ENCODE results near the gene OR4K14.
"Not testable (repeated sequence)": the region's sequence is repeated elsewhere in the genome, so short reads cannot be mapped to it uniquely, and the experiment has no call there.

Gene OR4K14

DNA sequence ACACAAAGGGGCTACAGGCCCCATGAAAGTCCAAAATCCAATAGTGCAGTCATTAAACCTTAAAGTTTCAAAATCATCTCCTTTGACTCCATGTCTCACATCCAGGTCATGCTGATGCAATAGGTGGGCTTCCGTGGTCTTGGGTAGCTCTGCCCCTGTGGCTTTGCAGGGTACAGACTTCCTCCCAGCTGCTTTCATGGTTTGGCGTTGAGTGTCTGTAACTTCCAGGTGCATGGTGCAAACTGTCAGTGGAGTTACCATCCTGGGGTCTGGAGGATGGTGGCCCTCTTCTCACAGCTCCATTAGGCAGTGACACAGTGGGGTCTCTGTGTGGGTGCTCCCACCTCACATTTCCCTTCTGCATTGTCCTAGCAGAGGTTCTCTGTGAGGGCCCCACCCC, 25.7 kb downstream of the OR4K14 start:
- no peaks in the 10 kb centered on the region for H3F3A ChIP-seq (ENCODE audit: insufficient read depth)
- no peak overlapping the region for H2AFZ ChIP-seq (ENCODE audit: low read depth, low read length, severe bottlenecking)
- H3K36me3 ChIP-seq (ENCODE audit: low read length) = no peaks in the 10 kb centered on the region
- H3K9me3 ChIP-seq (ENCODE audit: insufficient read depth, low read length) = no peaks in the 10 kb centered on the region
- no peak overlapping the region for H3K27ac ChIP-seq (ENCODE audit: low read depth, low read length)
- no peaks in the 10 kb centered on the region for H3K79me2 ChIP-seq (ENCODE audit: insufficient read depth, low read length)
- H3K4me2 ChIP-seq (ENCODE audit: low read depth, low read length, poor library complexity, severe bottlenecking) = no peak overlapping the region
- no peaks in the 10 kb centered on the region for H4K20me1 ChIP-seq (ENCODE audit: low read depth, low read length)
- no peak overlapping the region for H3K9ac ChIP-seq (ENCODE audit: low read length)
- TF ChIP-seq, protein P1, sequence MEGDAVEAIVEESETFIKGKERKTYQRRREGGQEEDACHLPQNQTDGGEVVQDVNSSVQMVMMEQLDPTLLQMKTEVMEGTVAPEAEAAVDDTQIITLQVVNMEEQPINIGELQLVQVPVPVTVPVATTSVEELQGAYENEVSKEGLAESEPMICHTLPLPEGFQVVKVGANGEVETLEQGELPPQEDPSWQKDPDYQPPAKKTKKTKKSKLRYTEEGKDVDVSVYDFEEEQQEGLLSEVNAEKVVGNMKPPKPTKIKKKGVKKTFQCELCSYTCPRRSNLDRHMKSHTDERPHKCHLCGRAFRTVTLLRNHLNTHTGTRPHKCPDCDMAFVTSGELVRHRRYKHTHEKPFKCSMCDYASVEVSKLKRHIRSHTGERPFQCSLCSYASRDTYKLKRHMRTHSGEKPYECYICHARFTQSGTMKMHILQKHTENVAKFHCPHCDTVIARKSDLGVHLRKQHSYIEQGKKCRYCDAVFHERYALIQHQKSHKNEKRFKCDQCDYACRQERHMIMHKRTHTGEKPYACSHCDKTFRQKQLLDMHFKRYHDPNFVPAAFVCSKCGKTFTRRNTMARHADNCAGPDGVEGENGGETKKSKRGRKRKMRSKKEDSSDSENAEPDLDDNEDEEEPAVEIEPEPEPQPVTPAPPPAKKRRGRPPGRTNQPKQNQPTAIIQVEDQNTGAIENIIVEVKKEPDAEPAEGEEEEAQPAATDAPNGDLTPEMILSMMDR (IDR thresholded peaks at IDR 0.05; ENCODE audit: insufficient read depth, low read length, poor library complexity, severe bottlenecking) = no peak
- no peak for TF ChIP-seq EZH2phosphoT487 (conservative IDR thresholded peaks at IDR 0.05; ENCODE audit: low read length)
- no peaks in the 10 kb centered on the region for H3K9me2 ChIP-seq (replicated peaks; ENCODE audit: insufficient read depth, low read length)
- H3K4me3 ChIP-seq (ENCODE audit: insufficient read depth, low read length, poor library complexity, severe bottlenecking) = no peak overlapping the region
- no peaks in the 10 kb centered on the region for H3K27me3 ChIP-seq (ENCODE audit: low read length)

DNA sequence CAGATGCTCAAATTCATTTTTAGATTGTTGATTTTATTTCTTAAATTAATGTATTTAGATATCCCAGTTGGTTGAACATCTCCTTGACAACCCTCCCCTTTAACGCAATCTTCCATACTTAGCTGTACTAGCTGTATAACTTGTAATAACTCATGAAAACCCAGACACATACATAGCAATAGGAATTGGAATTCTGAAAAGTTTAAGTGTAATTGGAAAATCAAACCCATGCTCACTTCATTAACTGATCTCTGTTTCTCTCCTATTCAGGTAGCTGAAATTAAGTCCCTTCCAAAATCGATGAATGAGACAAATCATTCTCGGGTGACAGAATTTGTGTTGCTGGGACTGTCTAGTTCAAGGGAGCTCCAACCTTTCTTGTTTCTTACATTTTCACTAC, 43.8 kb downstream of the OR4K14 start, which contains the start of gene OR4K15:
Gene OR4K15 (plus strand): TSS at position 301 of the 400 bp plus-strand sequence. CDS start 0 bp downstream, at position 301.
- no peak for TF ChIP-seq EZH2phosphoT487 (conservative IDR thresholded peaks at IDR 0.05; ENCODE audit: low read length)
- TF ChIP-seq, protein P1 (IDR thresholded peaks at IDR 0.05; ENCODE audit: insufficient read depth, low read length, poor library complexity, severe bottlenecking) = no peak
- Histone ChIP-seq H2AFZ (ENCODE audit: low read depth, low read length, severe bottlenecking) (no peak within 1 kb of the TSS), H3K36me3 (ENCODE audit: low read length) (no peaks in the 10 kb centered on the region), H4K20me1 (ENCODE audit: low read depth, low read length) (no peaks in the 10 kb centered on the region), H3F3A (ENCODE audit: insufficient read depth) (no peaks in the 10 kb centered on the region), H3K9me3 (ENCODE audit: insufficient read depth, low read length) (no peaks in the 10 kb centered on the region), H3K79me2 (ENCODE audit: insufficient read depth, low read length) (no peaks in the 10 kb centered on the region), H3K9ac (ENCODE audit: low read length) (no peak within 1 kb of the TSS), H3K27me3 (ENCODE audit: low read length) (no peaks in the 10 kb centered on the region), H3K27ac (ENCODE audit: low read depth, low read length) (no peak within 1 kb of the TSS), H3K9me2 (replicated peaks; ENCODE audit: insufficient read depth, low read length) (no peaks in the 10 kb centered on the region), H3K4me2 (ENCODE audit: low read depth, low read length, poor library complexity, severe bottlenecking) (no peak within 1 kb of the TSS), H3K4me3 (ENCODE audit: insufficient read depth, low read length, poor library complexity, severe bottlenecking) (no peak within 1 kb of the TSS)

DNA sequence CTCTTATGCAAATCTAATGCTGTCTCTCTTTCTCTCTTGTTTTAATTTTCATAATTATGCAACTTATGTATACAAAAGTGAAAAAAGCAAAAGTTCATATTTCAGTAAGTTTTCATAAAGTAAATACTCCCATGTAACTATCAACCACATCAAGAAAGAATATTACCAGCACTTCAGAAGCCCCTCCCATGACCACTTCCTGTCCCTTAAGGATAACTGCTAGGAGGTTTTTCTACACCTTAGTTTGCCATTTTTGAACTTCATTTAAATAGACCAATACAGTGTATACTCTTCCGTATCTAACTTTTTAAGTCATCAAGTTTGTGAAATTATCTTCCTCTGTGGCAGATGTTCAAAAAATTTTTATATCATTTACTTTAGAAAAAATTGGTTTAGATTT, 44.3 kb downstream of the OR4K14 start:
- Histone ChIP-seq H3K36me3 (ENCODE audit: low read length) (no peaks in the 10 kb centered on the region), H3K4me3 (ENCODE audit: insufficient read depth, low read length, poor library complexity, severe bottlenecking) (no peak overlapping the region), H3K9ac (ENCODE audit: low read length) (no peak overlapping the region), H3K9me2 (replicated peaks; ENCODE audit: insufficient read depth, low read length) (no peaks in the 10 kb centered on the region), H3F3A (ENCODE audit: insufficient read depth) (no peaks in the 10 kb centered on the region), H3K27me3 (ENCODE audit: low read length) (no peaks in the 10 kb centered on the region), H3K27ac (ENCODE audit: low read depth, low read length) (no peak overlapping the region), H2AFZ (ENCODE audit: low read depth, low read length, severe bottlenecking) (no peak overlapping the region), H4K20me1 (ENCODE audit: low read depth, low read length) (no peaks in the 10 kb centered on the region), H3K4me2 (ENCODE audit: low read depth, low read length, poor library complexity, severe bottlenecking) (no peak overlapping the region), H3K9me3 (ENCODE audit: insufficient read depth, low read length) (no peaks in the 10 kb centered on the region), H3K79me2 (ENCODE audit: insufficient read depth, low read length) (no peaks in the 10 kb centered on the region)
- no peak for TF ChIP-seq EZH2phosphoT487 (conservative IDR thresholded peaks at IDR 0.05; ENCODE audit: low read length)
- TF ChIP-seq, protein P1 (IDR thresholded peaks at IDR 0.05; ENCODE audit: insufficient read depth, low read length, poor library complexity, severe bottlenecking) = no peak

DNA sequence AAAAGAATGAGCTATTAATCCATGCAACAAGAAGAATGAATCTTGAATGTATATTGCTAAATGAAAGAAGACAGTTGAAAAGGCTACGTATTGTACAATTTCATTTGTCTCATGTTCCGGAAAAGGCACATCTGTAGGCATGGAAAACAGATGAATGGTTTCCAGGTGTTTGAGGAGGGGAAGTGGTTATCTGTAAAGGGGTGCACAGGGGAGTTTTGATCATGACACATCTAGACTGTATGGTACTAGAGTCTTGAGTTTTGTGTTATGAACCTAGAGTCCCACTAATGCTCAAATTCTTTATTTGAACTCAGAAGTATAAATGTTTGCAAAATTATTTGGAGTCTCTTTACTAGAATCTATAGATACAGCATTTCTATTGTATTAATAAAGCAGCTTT, 49.4 kb downstream of the OR4K14 start:
- H3K79me2 ChIP-seq (ENCODE audit: insufficient read depth, low read length); H3K36me3 ChIP-seq (ENCODE audit: low read length); H3K9me2 ChIP-seq (replicated peaks; ENCODE audit: insufficient read depth, low read length); H3K9me3 ChIP-seq (ENCODE audit: insufficient read depth, low read length); H4K20me1 ChIP-seq (ENCODE audit: low read depth, low read length); H2AFZ ChIP-seq (ENCODE audit: low read depth, low read length, severe bottlenecking); H3K27ac ChIP-seq (ENCODE audit: low read depth, low read length); H3F3A ChIP-seq (ENCODE audit: insufficient read depth); H3K27me3 ChIP-seq (ENCODE audit: low read length); H3K9ac ChIP-seq (ENCODE audit: low read length); H3K4me2 ChIP-seq (ENCODE audit: low read depth, low read length, poor library complexity, severe bottlenecking); H3K4me3 ChIP-seq (ENCODE audit: insufficient read depth, low read length, poor library complexity, severe bottlenecking): not testable (repeated sequence)
